ENCODE results near the gene TOM1.
"Not testable (repeated sequence)": the region's sequence is repeated elsewhere in the genome, so short reads cannot be mapped to it uniquely, and the experiment has no call there.

The TOM1 gene

GRCh38 chr22:35350539-35351503, 51.1 kb downstream of the TOM1 start:
- peaks cover 78% of the 10 kb centered on the region for H3K4me1 Mint-ChIP-seq (ENCODE audit: low read depth)
- H3K27ac Mint-ChIP-seq, result peak overlapping the region; percentile 87
- H3K4me3 Mint-ChIP-seq, result peak overlapping the region; percentile 84
- H3K9me3 Mint-ChIP-seq, result no peaks in the 10 kb centered on the region
- intact Hi-C loops (cut with micrococcal nuclease), result loop anchor here (1.0 to 5.0 kb wide), 5 partner anchors 26 to 272 kb away; no protein-coding TSS in a partner anchor
- no peaks in the 10 kb centered on the region for H3K27me3 Mint-ChIP-seq
- H3K36me3 Mint-ChIP-seq (ENCODE audit: low read depth), result peaks cover 6% of the 10 kb centered on the region

GRCh38 chr22:35352214-35353111, 52.8 kb downstream of the TOM1 start:
- intact Hi-C loops (cut with micrococcal nuclease), result loop anchor here (1.0 to 5.0 kb wide), 3 partner anchors 14 to 250 kb away; partner anchors contain the start of gene HMOX1
- Mint-ChIP-seq H3K4me3 (peak overlapping the region; percentile 67), H3K27me3 (no peaks in the 10 kb centered on the region), H3K36me3 (ENCODE audit: low read depth) (peaks cover 6% of the 10 kb centered on the region), H3K9me3 (no peaks in the 10 kb centered on the region), H3K4me1 (ENCODE audit: low read depth) (peaks cover 91% of the 10 kb centered on the region), H3K27ac (peak overlapping the region; percentile 87)

DNA sequence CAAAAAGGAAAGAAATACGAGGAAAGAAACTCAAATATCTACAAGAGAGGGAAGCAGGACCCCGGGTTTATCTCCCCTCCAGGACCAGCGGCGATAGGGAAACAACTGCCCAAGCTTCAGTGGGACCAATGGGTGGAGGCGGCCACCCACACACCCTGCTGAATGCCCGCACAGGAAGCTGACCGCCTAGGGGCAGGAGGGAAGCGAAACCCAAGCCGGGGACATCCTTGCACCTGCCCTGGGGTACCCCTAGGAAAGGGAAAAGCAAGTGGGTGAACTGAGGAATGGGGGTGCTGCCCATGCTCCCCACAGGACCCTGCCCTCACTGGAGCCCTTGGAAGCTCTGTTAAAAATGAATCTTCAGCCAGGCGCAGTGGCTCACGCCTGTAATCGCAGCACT, 53.6 kb downstream of the TOM1 start:
- peak overlapping the region; percentile 67 for H3K4me3 Mint-ChIP-seq
- peaks cover 91% of the 10 kb centered on the region for H3K4me1 Mint-ChIP-seq (ENCODE audit: low read depth)
- peak overlapping the region; percentile 87 for H3K27ac Mint-ChIP-seq
- H3K36me3 Mint-ChIP-seq (ENCODE audit: low read depth), result peaks cover 6% of the 10 kb centered on the region
- H3K9me3 Mint-ChIP-seq, result no peaks in the 10 kb centered on the region
- H3K27me3 Mint-ChIP-seq, result no peaks in the 10 kb centered on the region
- intact Hi-C loops (cut with micrococcal nuclease), result loop anchor here (2.0 to 5.0 kb wide), 2 partner anchors 13 to 249 kb away; no protein-coding TSS in a partner anchor

DNA sequence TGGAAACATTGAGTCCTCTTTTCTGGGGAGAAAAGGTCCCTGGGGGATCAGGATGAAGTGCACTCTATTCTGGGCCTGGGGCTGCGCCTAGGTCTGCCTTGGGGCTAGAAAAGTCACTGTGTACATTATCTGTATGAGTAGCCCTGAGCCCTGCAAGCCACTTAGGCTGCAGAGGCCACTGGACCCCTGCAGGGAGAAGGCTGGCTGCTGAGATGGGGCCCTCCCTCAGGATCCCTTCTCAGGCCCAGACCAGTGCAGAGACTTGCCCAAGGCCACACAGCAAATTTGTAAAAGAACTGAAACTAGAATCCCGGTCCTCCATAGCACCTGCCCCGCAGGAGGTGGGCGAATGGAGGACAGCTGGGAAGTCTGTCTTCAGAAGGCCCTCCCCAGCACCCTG, 54.4 kb downstream of the TOM1 start:
- no peaks in the 10 kb centered on the region for H3K9me3 Mint-ChIP-seq
- H3K4me3 Mint-ChIP-seq, result no peak overlapping the region
- H3K4me1 Mint-ChIP-seq (ENCODE audit: low read depth), result peaks cover 92% of the 10 kb centered on the region
- H3K27ac Mint-ChIP-seq, result peak overlapping the region; percentile 87
- intact Hi-C loops (cut with micrococcal nuclease), result loop anchor here (5.0 kb wide), 1 partner anchor 248 kb away; no protein-coding TSS in a partner anchor
- H3K36me3 Mint-ChIP-seq (ENCODE audit: low read depth), result peaks cover 6% of the 10 kb centered on the region
- H3K27me3 Mint-ChIP-seq, result no peaks in the 10 kb centered on the region

GRCh38 chr22:35357883-35358621, 58.4 kb downstream of the TOM1 start:
- Mint-ChIP-seq H3K9me3 (no peaks in the 10 kb centered on the region), H3K4me1 (ENCODE audit: low read depth) (peaks cover 70% of the 10 kb centered on the region), H3K4me3 (no peak overlapping the region), H3K27me3 (no peaks in the 10 kb centered on the region), H3K36me3 (ENCODE audit: low read depth) (no peaks in the 10 kb centered on the region), H3K27ac (peak overlapping the region; percentile 87)
- intact Hi-C loops (cut with micrococcal nuclease), result no loop called here

- H3K4me3 Mint-ChIP-seq, result no peak overlapping the region
- H3K36me3 Mint-ChIP-seq (ENCODE audit: low read depth), result no peaks in the 10 kb centered on the region
- intact Hi-C loops (cut with micrococcal nuclease), result no loop called here
- H3K4me1 Mint-ChIP-seq (ENCODE audit: low read depth), result peaks cover 63% of the 10 kb centered on the region
- no peaks in the 10 kb centered on the region for H3K27me3 Mint-ChIP-seq
- H3K9me3 Mint-ChIP-seq, result no peaks in the 10 kb centered on the region
- peak overlapping the region; percentile 87 for H3K27ac Mint-ChIP-seq
Measured at GRCh38 chr22:35359380-35360065, 59.8 kb downstream of the TOM1 start.

GRCh38 chr22:35361001-35361558, 61.4 kb downstream of the TOM1 start:
- Mint-ChIP-seq H3K9me3 (no peaks in the 10 kb centered on the region), H3K36me3 (ENCODE audit: low read depth) (no peaks in the 10 kb centered on the region), H3K27me3 (no peaks in the 10 kb centered on the region), H3K4me3 (no peak overlapping the region), H3K27ac (no peak overlapping the region), H3K4me1 (ENCODE audit: low read depth) (peaks cover 62% of the 10 kb centered on the region)
- intact Hi-C loops (cut with micrococcal nuclease), result no loop called here

- Mint-ChIP-seq H3K27ac (peak overlapping the region; percentile 56), H3K4me1 (ENCODE audit: low read depth) (peaks cover 65% of the 10 kb centered on the region), H3K4me3 (no peak overlapping the region), H3K36me3 (ENCODE audit: low read depth) (no peaks in the 10 kb centered on the region), H3K27me3 (no peaks in the 10 kb centered on the region), H3K9me3 (no peaks in the 10 kb centered on the region)
- intact Hi-C loops (cut with micrococcal nuclease), result no loop called here
Measured at GRCh38 chr22:35363566-35364086, 63.9 kb downstream of the TOM1 start.

DNA sequence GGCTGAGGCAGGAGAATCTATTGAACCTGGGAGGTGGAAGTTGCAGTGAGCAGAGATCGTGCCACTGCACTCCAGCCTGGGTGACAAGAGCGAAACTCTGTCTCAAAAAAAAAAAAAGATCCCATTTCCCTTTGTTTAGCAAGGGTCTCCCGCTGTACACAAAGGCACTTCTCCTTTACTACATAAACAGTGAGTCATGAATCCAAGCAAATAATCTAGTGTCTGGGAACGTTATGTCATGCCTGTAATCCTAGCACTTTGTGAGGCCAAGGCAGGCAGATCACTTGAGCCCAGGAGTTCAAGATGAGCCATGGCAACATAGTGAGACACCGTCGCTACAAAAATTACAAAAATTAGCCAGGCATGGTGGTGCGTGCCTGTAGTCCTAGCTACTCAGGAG, 64.5 kb downstream of the TOM1 start:
- H3K4me3 Mint-ChIP-seq; H3K27me3 Mint-ChIP-seq; H3K36me3 Mint-ChIP-seq (ENCODE audit: low read depth); intact Hi-C loops (cut with micrococcal nuclease); H3K9me3 Mint-ChIP-seq: not testable (repeated sequence)
- Mint-ChIP-seq H3K4me1 (ENCODE audit: low read depth) (peaks cover 68% of the 10 kb centered on the region), H3K27ac (peak overlapping the region; percentile 56)

GRCh38 chr22:35367331-35367886, 67.7 kb downstream of the TOM1 start:
- peaks cover 4% of the 10 kb centered on the region for H3K27me3 Mint-ChIP-seq

GRCh38 chr22:35368386-35368785, 68.7 kb downstream of the TOM1 start:
- no peaks in the 10 kb centered on the region for H3K9me3 Mint-ChIP-seq
- intact Hi-C loops (cut with micrococcal nuclease), result no loop called here
- H3K27ac Mint-ChIP-seq, result peak overlapping the region; percentile 63
- peaks cover 4% of the 10 kb centered on the region for H3K27me3 Mint-ChIP-seq
- no peak overlapping the region for H3K4me3 Mint-ChIP-seq
- peaks cover 78% of the 10 kb centered on the region for H3K4me1 Mint-ChIP-seq (ENCODE audit: low read depth)
- H3K36me3 Mint-ChIP-seq (ENCODE audit: low read depth), result no peaks in the 10 kb centered on the region

More at GRCh38 chr22:35367331-35367886, 67.7 kb downstream of the TOM1 start:
- Mint-ChIP-seq H3K9me3 (no peaks in the 10 kb centered on the region), H3K27ac (peak overlapping the region; percentile 74), H3K4me1 (ENCODE audit: low read depth) (peaks cover 81% of the 10 kb centered on the region), H3K36me3 (ENCODE audit: low read depth) (no peaks in the 10 kb centered on the region), H3K4me3 (no peak overlapping the region)
- intact Hi-C loops (cut with micrococcal nuclease), result loop anchor here (2.0 kb wide), 1 partner anchor 15 kb away; no protein-coding TSS in a partner anchor

DNA sequence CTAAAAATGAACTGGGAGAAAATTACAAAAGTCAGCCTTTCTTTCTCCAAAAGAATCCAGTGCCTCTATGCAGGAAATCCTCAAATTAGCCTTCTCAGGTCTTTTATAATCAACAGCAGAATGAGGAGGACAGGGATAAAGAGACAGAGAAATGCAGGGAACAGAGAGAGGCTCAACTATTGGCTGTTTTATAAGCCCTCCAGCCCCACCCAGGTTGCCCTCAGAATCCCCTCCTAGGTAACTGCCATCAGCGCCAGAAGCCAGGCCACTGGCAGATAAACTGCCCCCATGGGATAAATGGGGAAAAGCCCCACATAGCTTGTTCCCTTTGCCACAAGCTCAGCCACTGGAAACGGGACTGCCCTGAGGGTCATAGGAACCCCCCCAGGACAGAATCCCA, 70.3 kb downstream of the TOM1 start:
- no peaks in the 10 kb centered on the region for H3K36me3 Mint-ChIP-seq (ENCODE audit: low read depth)
- H3K4me3 Mint-ChIP-seq, result no peak overlapping the region
- no peak overlapping the region for H3K27ac Mint-ChIP-seq
- peaks cover 4% of the 10 kb centered on the region for H3K27me3 Mint-ChIP-seq
- H3K9me3 Mint-ChIP-seq, result no peaks in the 10 kb centered on the region
- H3K4me1 Mint-ChIP-seq (ENCODE audit: low read depth), result peaks cover 80% of the 10 kb centered on the region
- intact Hi-C loops (cut with micrococcal nuclease), result no loop called here
